ENCODE results near the gene GFER. TPM values are rescaled to one million over a fixed set of nuclear protein-coding genes. Genes with fewer than 3 reads are reported as not detected.

The GFER gene
- total and polyA plus RNA-seq, 2 of the 8 experiments (the other 6 are each of a cell fraction or from before 2014, with no cell fraction given) = 17.7 to 37.9 TPM

- no peak for TF ChIP-seq EP300 (IDR thresholded peaks at IDR 0.05; ENCODE audit: borderline replicate concordance in 1 of 2, low read depth in 2 of 2, low read length in 2 of 2)
- TF ChIP-seq SP1 (IDR thresholded peaks at IDR 0.05; ENCODE audit: low read depth, low read length) = no peak
- no peak for TF ChIP-seq TCF12 (IDR thresholded peaks at IDR 0.05; ENCODE audit: low read depth, low read length)
Measured at GRCh38 chr16:2005646-2006045, 21.7 kb downstream of the GFER start (continued).
